Astrocyte of the cerebellum (primary cell): ENCODE data around the gene CNTROB.

Source experiments
- DNase-seq: peaks from one replicate; pipeline ENCODE4 v3.0.0-alpha.2; 2011; ENCODE audit warnings: low read depth
- H3K4me3 ChIP-seq: 2 replicates; pipeline ENCODE4 v1.5.1; 2011; ENCODE audit warnings: mild to moderate bottlenecking, low read depth, low read length, moderate library complexity
- in situ Hi-C: cut with HindIII; loops from 2 replicates; pipeline ENCODE4 v1.10.0; 2017; ENCODE audit warnings: low sequenced_read_pairs
- TF ChIP-seq, protein P1 (sequence below): IDR thresholded peaks from 2 replicates; pipeline ENCODE4 v1.5.1; 2012; ENCODE audit warnings: low read length, low read depth, moderate library complexity, mild to moderate bottlenecking; ENCODE audit errors: missing control alignments

Gene CNTROB, protein sequence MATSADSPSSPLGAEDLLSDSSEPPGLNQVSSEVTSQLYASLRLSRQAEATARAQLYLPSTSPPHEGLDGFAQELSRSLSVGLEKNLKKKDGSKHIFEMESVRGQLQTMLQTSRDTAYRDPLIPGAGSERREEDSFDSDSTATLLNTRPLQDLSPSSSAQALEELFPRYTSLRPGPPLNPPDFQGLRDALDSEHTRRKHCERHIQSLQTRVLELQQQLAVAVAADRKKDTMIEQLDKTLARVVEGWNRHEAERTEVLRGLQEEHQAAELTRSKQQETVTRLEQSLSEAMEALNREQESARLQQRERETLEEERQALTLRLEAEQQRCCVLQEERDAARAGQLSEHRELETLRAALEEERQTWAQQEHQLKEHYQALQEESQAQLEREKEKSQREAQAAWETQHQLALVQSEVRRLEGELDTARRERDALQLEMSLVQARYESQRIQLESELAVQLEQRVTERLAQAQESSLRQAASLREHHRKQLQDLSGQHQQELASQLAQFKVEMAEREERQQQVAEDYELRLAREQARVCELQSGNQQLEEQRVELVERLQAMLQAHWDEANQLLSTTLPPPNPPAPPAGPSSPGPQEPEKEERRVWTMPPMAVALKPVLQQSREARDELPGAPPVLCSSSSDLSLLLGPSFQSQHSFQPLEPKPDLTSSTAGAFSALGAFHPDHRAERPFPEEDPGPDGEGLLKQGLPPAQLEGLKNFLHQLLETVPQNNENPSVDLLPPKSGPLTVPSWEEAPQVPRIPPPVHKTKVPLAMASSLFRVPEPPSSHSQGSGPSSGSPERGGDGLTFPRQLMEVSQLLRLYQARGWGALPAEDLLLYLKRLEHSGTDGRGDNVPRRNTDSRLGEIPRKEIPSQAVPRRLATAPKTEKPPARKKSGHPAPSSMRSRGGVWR

DNA sequence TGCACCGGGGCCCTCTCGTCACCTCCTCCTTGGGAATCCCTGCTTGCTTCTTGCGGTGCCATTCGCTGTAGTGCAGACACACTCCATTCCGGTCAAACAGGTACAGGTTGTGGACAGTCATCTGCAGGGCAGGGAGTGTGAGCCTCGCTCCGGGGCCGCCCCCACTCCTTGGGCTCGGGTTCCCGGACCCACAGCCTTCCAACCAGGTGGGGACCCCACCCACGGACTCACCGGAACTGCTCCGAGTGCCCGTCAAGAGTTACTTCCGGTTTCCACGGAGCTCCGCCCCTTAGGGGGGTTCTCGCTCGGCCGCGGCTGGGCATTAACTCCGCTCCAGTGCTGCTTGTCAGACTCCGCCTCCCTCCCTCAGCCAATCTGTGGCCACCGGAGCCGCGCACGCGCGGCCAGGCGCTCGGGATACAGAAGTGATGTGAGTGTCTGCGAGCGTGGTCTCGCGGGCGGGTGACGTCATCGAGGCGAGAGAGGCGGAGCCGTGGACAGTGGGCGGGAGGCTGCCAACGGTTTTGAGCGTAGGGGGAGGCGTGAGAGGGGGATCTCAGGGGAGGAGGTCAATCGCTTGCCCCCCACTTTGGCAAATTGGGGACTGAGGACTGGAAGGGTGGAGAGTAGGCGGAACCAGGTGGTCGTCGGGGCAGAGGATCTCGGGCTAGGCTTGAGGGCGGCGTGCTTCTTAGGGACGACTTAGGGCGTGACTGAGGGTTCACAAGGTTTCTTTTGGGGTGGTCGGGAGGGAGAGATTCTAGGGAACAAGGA lies at the start of gene CNTROB, which contains the start of gene TRAPPC1:
CNTROB (plus strand) TSS at position 498 of the 774 bp plus-strand sequence. CDS start 874 bp downstream, outside the sequence.
TRAPPC1 (minus strand) TSS at position 238 of the 774 bp plus-strand sequence; CDS start at position 121, 117 bp downstream.
- in situ Hi-C loops = no loop called here
- TF ChIP-seq, protein P1, sequence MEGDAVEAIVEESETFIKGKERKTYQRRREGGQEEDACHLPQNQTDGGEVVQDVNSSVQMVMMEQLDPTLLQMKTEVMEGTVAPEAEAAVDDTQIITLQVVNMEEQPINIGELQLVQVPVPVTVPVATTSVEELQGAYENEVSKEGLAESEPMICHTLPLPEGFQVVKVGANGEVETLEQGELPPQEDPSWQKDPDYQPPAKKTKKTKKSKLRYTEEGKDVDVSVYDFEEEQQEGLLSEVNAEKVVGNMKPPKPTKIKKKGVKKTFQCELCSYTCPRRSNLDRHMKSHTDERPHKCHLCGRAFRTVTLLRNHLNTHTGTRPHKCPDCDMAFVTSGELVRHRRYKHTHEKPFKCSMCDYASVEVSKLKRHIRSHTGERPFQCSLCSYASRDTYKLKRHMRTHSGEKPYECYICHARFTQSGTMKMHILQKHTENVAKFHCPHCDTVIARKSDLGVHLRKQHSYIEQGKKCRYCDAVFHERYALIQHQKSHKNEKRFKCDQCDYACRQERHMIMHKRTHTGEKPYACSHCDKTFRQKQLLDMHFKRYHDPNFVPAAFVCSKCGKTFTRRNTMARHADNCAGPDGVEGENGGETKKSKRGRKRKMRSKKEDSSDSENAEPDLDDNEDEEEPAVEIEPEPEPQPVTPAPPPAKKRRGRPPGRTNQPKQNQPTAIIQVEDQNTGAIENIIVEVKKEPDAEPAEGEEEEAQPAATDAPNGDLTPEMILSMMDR = no peak
- H3K4me3 ChIP-seq = peak within 1 kb of the TSS; percentile 93

DNA sequence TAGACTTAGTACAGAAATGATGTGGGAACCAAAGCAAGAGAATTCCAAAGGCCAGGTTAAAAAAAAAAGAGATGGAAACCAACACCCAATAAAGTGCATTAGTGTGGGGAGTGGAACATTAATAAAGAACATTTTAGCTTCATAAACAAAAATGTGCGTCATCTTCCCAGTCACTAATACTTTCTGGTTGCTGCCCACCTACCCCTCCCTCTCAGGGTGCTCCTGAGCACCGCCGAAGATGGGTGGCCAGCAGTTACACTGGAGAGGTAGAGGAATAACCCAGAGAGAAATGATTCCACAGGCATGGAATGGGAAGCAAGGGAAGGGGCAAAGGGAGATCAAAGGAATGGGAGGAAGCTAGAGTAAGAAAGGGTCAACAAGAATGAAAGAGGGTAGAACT lies 49.4 kb upstream of the CNTROB start:
- no peak overlapping the region for H3K4me3 ChIP-seq
- TF ChIP-seq, protein P1 = no peak
- in situ Hi-C loops = no loop called here
- DNase-seq = no peak

More for the DNA sequence above, at the start of gene CNTROB, which contains the start of gene TRAPPC1:
- peak; percentile 97 for DNase-seq

DNA sequence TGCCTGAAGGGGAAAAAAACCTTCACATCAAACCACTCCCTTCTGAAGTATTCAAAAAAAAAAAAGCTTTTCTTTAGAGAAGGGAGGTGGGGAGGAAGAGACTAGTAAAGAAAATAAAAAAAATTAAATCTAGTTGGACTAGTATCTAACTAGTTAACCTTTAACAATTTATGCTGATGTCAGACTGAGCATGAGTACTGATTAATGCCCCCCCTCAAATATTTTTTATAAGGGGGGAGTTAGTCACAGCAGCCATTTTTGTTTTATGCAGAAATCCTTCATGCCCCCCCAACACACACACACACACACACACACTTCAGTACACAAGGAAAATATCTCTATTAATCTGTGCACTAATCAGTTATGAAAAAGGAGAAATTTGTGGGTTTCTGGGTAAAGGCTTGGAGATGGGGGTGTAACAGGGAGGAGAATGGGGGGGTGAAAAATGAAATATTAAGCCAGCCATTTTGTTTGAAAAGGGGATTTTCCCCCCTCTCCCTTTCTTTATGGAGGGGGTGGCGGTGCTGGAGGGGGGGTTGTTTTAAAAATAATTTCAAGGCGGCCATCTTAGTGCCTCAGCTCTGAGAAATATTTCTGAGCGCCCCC lies 48.1 kb upstream of the CNTROB start:
- in situ Hi-C loops = no loop called here
- peak overlapping the region; percentile 84 for H3K4me3 ChIP-seq
- TF ChIP-seq, protein P1 = no peak
- DNase-seq = no peak

DNA sequence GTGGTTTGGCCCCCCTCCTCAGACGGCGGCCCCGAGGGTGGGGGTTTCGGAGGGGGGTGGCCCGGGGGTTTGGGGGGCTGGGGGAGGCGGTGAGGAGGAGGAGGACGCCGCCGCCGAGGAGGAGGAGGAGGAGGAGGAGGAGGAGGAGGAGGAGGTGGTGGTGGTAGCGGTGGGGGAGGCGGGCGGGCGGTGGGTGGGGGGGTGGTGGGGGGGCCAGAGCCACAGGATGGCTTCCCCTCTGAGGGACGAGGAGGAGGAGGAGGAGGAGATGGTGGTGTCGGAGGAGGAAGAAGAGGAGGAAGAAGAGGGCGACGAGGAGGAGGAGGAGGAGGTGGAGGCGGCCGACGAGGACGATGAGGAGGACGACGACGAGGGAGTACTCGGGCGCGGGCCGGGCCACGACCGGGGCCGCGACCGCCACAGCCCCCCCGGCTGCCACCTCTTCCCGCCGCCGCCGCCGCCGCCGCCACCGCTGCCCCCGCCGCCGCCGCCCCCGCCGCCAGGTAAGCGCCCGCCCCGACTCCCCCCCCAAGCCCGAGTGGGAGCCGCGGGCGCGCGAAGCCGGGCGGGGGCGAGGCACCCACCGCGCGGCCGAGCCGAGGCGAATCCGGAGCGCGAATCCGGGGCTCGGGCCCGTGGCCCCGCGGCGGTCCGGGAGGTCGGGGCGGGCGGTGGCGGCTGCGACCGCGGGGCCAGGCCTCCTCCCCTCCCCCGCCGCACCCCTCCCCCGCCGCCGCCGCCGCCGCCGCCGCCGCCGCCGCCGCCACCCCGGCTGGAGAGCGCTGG lies 47.2 kb upstream of the CNTROB start:
- TF ChIP-seq, protein P1 = no peak
- H3K4me3 ChIP-seq = peak overlapping the region; percentile 84
- no peak for DNase-seq
- in situ Hi-C loops = no loop called here

DNA sequence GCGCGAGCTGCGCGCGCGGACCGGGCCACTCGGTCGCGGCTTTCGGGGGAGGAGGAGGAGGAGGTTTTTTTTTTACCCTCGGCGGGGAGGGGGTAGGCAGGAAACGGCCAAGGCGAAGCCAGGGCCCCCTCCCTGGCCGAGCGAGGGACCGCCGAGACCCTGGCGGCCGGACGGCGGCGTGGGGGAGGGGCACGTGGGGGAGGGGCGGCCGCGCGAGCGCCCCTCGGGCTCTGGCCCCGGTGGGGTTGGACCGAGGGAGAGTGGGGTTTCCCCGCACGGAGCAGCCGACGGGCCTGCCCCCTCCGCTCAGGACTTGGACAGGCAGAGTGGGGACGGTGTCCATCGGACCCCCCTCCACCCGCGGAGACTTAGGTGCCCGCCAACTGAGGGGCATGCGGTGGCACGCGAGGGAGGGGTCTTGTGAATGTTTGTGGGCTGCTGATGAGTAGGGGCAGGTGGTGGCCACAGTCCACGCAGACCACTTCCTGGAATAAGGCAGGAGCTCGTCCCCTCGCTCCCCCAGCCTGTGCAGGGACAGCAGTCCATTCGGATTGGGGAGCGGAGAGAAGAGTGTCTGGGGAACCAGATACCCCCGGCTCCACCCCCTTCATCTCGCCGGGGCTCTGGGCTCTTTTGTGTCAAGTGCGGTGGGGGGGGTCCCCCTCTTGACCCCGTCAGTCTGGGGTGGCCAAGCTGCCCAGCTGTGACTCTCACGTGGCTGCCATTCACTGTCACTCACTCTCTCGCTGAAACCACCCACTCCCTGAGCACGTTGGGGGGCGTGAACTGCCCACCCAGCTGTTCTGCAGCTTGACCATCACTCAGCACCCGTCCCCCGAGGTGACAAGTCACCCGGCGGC lies 46.4 kb upstream of the CNTROB start:
- no peak for DNase-seq
- peak overlapping the region; percentile 84 for H3K4me3 ChIP-seq
- in situ Hi-C loops = no loop called here
- TF ChIP-seq, protein P1 = no peak
